A673 (cell line): Measurements from ENCODE around the gene CCDC85B.

ENCODE experiments used
- EZH2 ChIP-seq: fragments of 200-600 bp; sonication (generic); IDR thresholded peaks from 2 replicates; pipeline ENCODE4 v1.6.1; 2017; ENCODE audit warnings: borderline replicate concordance, low read depth, mild to moderate bottlenecking, mixed read lengths, antibody characterized with exemption, low read length; ENCODE audit not compliant: poor library complexity, severe bottlenecking
- TF ChIP-seq, protein P1 (sequence below): fragments of 300-800, 200-600 bp; sonication (generic); conservative IDR thresholded peaks from 2 replicates; pipeline ENCODE4 v1.5.1; 2017; ENCODE audit warnings: low read depth, mild to moderate bottlenecking, antibody characterized with exemption, low read length, moderate library complexity, mixed read lengths

DNA sequence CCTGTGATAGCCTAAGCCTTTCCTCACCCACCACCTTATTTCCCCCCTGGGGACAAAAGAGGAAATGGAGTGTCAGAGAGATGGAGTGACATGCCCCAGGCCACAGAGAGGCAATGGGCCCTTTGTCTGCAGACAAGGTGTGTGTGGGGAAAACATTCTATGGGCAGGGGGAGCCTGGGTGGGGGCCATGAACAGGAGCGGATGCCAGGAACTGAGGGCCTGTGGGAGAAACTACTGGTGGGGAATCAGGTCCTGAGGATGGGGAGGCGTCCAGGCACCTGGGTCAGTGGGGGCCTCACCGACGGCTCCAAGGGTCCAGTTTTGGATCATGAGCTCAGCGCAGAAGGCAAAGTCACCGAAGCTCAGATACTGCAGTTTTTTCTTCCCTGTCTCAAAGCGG is 5.2 kb upstream of the CCDC85B start:
- TF ChIP-seq, protein P1, sequence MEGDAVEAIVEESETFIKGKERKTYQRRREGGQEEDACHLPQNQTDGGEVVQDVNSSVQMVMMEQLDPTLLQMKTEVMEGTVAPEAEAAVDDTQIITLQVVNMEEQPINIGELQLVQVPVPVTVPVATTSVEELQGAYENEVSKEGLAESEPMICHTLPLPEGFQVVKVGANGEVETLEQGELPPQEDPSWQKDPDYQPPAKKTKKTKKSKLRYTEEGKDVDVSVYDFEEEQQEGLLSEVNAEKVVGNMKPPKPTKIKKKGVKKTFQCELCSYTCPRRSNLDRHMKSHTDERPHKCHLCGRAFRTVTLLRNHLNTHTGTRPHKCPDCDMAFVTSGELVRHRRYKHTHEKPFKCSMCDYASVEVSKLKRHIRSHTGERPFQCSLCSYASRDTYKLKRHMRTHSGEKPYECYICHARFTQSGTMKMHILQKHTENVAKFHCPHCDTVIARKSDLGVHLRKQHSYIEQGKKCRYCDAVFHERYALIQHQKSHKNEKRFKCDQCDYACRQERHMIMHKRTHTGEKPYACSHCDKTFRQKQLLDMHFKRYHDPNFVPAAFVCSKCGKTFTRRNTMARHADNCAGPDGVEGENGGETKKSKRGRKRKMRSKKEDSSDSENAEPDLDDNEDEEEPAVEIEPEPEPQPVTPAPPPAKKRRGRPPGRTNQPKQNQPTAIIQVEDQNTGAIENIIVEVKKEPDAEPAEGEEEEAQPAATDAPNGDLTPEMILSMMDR: no peak
- no peak for TF ChIP-seq EZH2
